ENCODE results near the gene CMTM5.
"Not testable (repeated sequence)": the region's sequence is repeated elsewhere in the genome, so short reads cannot be mapped to it uniquely, and the experiment has no call there.

The CMTM5 gene

DNA sequence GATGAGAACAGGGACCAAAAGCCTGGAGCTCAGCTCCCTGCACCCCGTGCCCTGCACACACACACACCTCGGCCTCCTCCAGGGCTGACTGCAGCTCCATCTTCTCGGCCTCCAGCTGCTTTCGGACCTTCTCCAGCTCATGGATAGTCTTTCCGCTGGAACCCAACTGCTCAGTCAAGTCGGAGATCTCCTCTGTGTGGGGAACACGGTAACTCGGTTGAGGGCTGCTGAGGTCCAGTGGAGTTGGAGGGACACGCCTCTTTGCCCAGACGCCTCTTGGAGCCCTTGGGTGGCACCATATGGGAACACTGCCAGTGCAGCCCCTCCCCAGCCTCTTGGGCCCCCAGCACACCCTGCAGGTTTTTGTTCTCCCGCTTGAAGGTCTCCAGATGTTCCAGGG is 40.0 kb downstream of the CMTM5 start:
- DNase-seq, result no peak

- DNase-seq, result not testable (repeated sequence)
These were observed 40.4 kb downstream of the CMTM5 start for GRCh38 chr14:23417269-23417668.

GRCh38 chr14:23418021-23418420 is 41.2 kb downstream of the CMTM5 start:
- DNase-seq, result no peak

GRCh38 chr14:23419646-23420045 is 42.8 kb downstream of the CMTM5 start:
- DNase-seq, result not testable (repeated sequence)

DNA sequence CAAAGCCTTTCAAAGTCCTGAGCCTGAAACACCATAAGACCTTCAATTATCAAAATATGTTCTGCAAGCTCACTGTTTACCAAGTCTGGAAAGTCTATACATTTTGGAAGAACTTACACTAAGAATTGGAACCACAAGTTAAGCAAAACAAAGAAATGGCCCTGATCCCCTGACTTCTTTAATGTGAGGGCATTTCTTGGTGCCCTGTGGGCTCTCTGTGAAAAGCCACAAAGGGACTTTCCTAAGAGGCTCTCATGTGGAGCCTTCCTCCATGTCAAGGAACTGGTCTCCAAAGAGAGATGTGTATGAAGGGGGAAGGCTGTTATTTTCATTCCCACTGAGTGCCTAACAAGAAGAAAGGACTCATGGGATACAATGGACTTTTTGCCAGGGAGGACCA is 44.7 kb downstream of the CMTM5 start:
- DNase-seq, result no peak

- DNase-seq, result no peak
These were observed 46.8 kb downstream of the CMTM5 start for GRCh38 chr14:23423657-23424056.

DNA sequence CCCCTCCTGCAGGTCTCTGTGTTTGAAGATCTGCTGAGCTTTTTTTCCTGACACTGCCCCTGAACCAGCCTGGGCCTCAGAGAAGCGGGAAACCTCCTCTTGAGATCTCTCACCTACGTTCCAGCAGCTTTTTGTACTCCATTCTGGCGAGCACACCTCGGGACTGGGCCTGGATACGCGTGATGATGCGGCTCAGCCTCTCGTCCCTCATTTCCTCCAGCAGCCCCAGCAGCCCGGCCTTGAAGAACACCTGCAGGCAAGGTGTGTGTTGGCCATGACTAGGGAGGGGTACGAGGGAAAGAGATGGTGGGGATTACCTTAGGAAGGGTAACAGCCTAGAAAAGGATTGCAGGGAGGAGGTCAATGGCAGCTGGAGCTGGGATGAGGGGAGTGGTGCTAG is 48.3 kb downstream of the CMTM5 start:
- DNase-seq, result no peak

DNA sequence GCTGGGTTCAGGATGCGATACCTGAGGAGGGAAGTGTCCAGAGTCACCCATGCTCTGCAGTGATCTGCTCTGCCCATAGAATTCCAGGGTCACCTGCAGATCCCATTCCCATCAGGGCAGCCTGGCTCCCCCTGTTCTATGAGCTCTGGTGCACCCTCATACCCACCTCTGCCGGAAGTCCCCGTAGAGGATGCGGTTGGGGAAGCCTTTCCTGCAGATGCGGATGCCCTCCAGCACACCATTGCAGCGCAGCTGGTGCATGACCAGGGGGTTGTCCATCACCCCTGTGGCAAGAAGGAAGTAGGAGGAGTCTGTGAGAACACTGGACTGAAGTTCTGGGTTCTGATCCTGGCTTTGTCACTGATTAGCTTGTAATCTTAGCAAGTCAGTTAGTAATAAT is 49.0 kb downstream of the CMTM5 start:
- DNase-seq, result not testable (repeated sequence)

DNA sequence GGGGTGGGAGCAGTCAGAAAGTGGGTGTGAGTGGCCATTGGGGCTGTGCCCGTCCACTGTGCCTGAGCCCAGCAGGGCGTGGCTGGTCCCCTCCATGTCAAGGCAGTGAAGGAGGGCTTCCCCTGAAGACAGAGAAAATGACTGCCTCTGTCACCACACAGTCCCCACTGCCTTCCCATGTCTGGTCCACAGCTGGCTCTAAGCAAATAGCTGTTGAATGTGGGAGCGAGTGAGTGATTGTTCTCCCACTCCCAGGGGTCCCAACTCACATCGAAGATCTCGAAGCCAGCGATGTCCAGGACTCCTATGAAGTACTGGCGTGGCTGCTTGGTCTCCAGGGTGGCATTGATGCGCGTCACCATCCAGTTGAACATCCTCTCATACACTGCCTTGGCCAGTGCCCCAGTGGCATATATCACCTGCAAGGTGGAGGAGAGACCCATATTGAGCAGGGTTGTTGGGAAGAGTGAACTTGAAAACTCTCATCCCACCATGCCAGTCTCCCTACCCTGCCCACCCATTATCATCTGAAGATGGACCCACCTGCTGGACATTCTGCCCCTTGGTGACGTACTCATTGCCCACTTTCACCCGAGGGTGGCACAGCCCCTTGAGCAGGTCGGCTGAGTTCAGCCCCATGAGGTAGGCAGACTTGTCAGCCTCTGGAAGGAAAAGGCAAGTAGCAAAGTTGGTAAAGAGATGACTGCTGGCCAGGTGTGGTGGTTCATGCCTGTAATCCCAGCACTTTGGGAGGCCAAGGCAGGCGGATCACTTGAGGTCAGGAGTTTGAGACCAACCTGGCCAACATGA is 52.0 kb downstream of the CMTM5 start:
- DNase-seq, result no peak

Measured in cerebellar nuclear complex (tissue), 1 donor.